H9 (cell line): Measurements from ENCODE around the gene SOX4. TPM values are rescaled to one million over a fixed set of nuclear protein-coding genes. Genes with fewer than 3 reads are reported as not detected.
A peak's percentile ranks its signal among the peaks of the same experiment; 100 is the strongest.

ENCODE experiments used
- DNase-seq: peaks from one replicate; pipeline ENCODE4 v3.0.0-alpha.2; 2017
- H2AFZ ChIP-seq: one replicate; pipeline ENCODE4 v1.6.1; 2013; ENCODE audit warnings: mild to moderate bottlenecking, low read length, control low read depth, moderate library complexity
- H2AK5ac ChIP-seq: 2 replicates; pipeline ENCODE4 v1.6.1; 2013; ENCODE audit warnings: low read length, control low read depth, mixed read lengths; ENCODE audit not compliant: insufficient read length
- H2BK120ac ChIP-seq: one replicate; pipeline ENCODE4 v1.6.1; 2013; ENCODE audit warnings: low read depth, mild to moderate bottlenecking, low read length, control low read depth, inconsistent platforms; ENCODE audit not compliant: poor library complexity, severe bottlenecking
- H2BK12ac ChIP-seq: 2 replicates; pipeline ENCODE4 v1.6.1; 2013; ENCODE audit warnings: low read length, control low read depth, mixed read lengths, low read depth; ENCODE audit not compliant: insufficient read length
- H2BK15ac ChIP-seq: 2 replicates; pipeline ENCODE4 v1.6.1; 2013; ENCODE audit warnings: low read depth, low read length, control low read depth
- H2BK20ac ChIP-seq: one replicate; pipeline ENCODE4 v1.6.1; 2013; ENCODE audit warnings: low read depth, mild to moderate bottlenecking, low read length, control low read depth, inconsistent platforms; ENCODE audit not compliant: poor library complexity, severe bottlenecking
- H2BK5ac ChIP-seq: 2 replicates; pipeline ENCODE4 v1.6.1; 2013; ENCODE audit warnings: low read length, control low read depth, mixed read lengths; ENCODE audit not compliant: insufficient read length
- H3K14ac ChIP-seq: 2 replicates; pipeline ENCODE4 v1.6.1; 2013; ENCODE audit warnings: low read length, control low read depth; ENCODE audit not compliant: insufficient read depth
- H3K18ac ChIP-seq: 2 replicates; pipeline ENCODE4 v1.6.1; 2013; ENCODE audit warnings: low read depth, mild to moderate bottlenecking, mixed read lengths, low read length, control low read depth; ENCODE audit not compliant: insufficient read length
- H3K23ac ChIP-seq: 2 replicates; pipeline ENCODE4 v1.6.1; 2013; ENCODE audit warnings: low read length, control low read depth, mixed read lengths, low read depth; ENCODE audit not compliant: insufficient read length
- H3K23me2 ChIP-seq: 2 replicates; pipeline ENCODE4 v1.6.1; 2013; ENCODE audit warnings: low read depth, mild to moderate bottlenecking, mixed read lengths, low read length, control low read depth; ENCODE audit not compliant: insufficient read length, poor library complexity, severe bottlenecking
- H3K27ac ChIP-seq: 2 replicates; pipeline ENCODE4 v1.5.1; 2013; ENCODE audit warnings: low read length, control low read depth, mixed read lengths, low read depth; ENCODE audit not compliant: insufficient read length
- H3K27me3 ChIP-seq: 2 replicates; pipeline ENCODE4 v1.6.1; 2013; ENCODE audit warnings: low read length, control low read depth, inconsistent platforms; ENCODE audit not compliant: insufficient read depth
- H3K4ac ChIP-seq: 2 replicates; pipeline ENCODE4 v1.6.1; 2013; ENCODE audit warnings: low read depth, mild to moderate bottlenecking, control low read depth, inconsistent platforms, low read length, moderate library complexity
- H3K4me1 ChIP-seq: 2 replicates; pipeline ENCODE4 v1.6.1; 2013; ENCODE audit warnings: low read length, control low read depth, inconsistent platforms; ENCODE audit not compliant: insufficient read depth
- H3K4me2 ChIP-seq: 2 replicates; pipeline ENCODE4 v1.6.1; 2013; ENCODE audit warnings: low read length, control low read depth, mixed read lengths; ENCODE audit not compliant: insufficient read length, insufficient read depth
- H3K56ac ChIP-seq: 2 replicates; pipeline ENCODE4 v1.6.1; 2013; ENCODE audit warnings: low read depth, mild to moderate bottlenecking, mixed read lengths, low read length, control low read depth; ENCODE audit not compliant: insufficient read length
- H3K79me1 ChIP-seq: 2 replicates; pipeline ENCODE4 v1.6.1; 2013; ENCODE audit warnings: low read depth, mild to moderate bottlenecking, moderate library complexity, low read length, control low read depth, inconsistent platforms; ENCODE audit not compliant: insufficient read depth, poor library complexity, severe bottlenecking
- H3K79me2 ChIP-seq: 2 replicates; pipeline ENCODE4 v1.6.1; 2013; ENCODE audit warnings: low read length, control low read depth, inconsistent platforms; ENCODE audit not compliant: insufficient read depth
- H3K9ac ChIP-seq: 2 replicates; pipeline ENCODE4 v1.6.1; 2013; ENCODE audit warnings: low read length, control low read depth, mixed read lengths; ENCODE audit not compliant: insufficient read length; ENCODE audit errors: extremely low read depth
- H3K9me3 ChIP-seq: one replicate; pipeline ENCODE4 v1.6.1; 2013; ENCODE audit warnings: low read depth, low read length, inconsistent platforms; ENCODE audit not compliant: control insufficient read depth
- H3T11ph ChIP-seq: one replicate; pipeline ENCODE4 v1.6.1; 2013; ENCODE audit warnings: mild to moderate bottlenecking, low read length, control low read depth, inconsistent platforms
- H4K20me1 ChIP-seq: one replicate; pipeline ENCODE4 v1.6.1; 2013; ENCODE audit not compliant: control insufficient read depth, insufficient read length, insufficient read depth
- H4K5ac ChIP-seq: 2 replicates; pipeline ENCODE4 v1.6.1; 2013; ENCODE audit warnings: low read depth, mild to moderate bottlenecking, mixed read lengths, low read length, control low read depth; ENCODE audit not compliant: insufficient read length
- H4K8ac ChIP-seq: replicated peaks from 2 replicates; pipeline ENCODE4 v1.6.1; 2013; ENCODE audit warnings: low read length, control low read depth, mixed read lengths, low read depth; ENCODE audit not compliant: insufficient read length
- H4K91ac ChIP-seq: 2 replicates; pipeline ENCODE4 v1.6.1; 2013; ENCODE audit warnings: low read depth, mild to moderate bottlenecking, moderate library complexity, mixed read lengths, low read length, control low read depth; ENCODE audit not compliant: insufficient read length
- H3K27ac Mint-ChIP-seq, 3 experiments: 2 replicates in 2 of 3; 3 replicates in 1 of 3; pipeline ENCODE4 v1.8.0; 2020 to 2021; ENCODE audit warnings: mixed read lengths in 3 of 3, mild to moderate bottlenecking in 1 of 3, moderate library complexity in 1 of 3
- H3K27me3 Mint-ChIP-seq: 2 replicates; pipeline ENCODE4 v1.8.0; 2021; ENCODE audit warnings: low read depth, mild to moderate bottlenecking, moderate library complexity, mixed read lengths
- H3K36me3 Mint-ChIP-seq, 3 experiments: 2 replicates in 2 of 3; 3 replicates in 1 of 3; pipeline ENCODE4 v1.8.0; 2020 to 2021; ENCODE audit warnings: low read depth in 3 of 3, mixed read lengths in 3 of 3; ENCODE audit not compliant: insufficient read depth in 1 of 3
- H3K4me1 Mint-ChIP-seq, 2 experiments: 2 replicates each; pipeline ENCODE4 v1.8.0; 2020; ENCODE audit warnings: mixed read lengths in 2 of 2
- H3K4me3 Mint-ChIP-seq, 2 experiments: 2 replicates in 1 of 2; 3 replicates in 1 of 2; pipeline ENCODE4 v1.8.0; 2020 to 2021; ENCODE audit warnings: mild to moderate bottlenecking in 2 of 2, mixed read lengths in 2 of 2, moderate library complexity in 1 of 2
- H3K9me3 Mint-ChIP-seq, 2 experiments: 2 replicates in 1 of 2; 3 replicates in 1 of 2; pipeline ENCODE4 v1.8.0; 2020; ENCODE audit warnings: mild to moderate bottlenecking in 2 of 2, mixed read lengths in 2 of 2, moderate library complexity in 1 of 2
- CTCF ChIP-seq: fragments of 200-600 bp; sonication (generic); conservative IDR thresholded peaks from 3 replicates; pipeline ENCODE4 v1.8.0; 2021; ENCODE audit warnings: antibody characterized with exemption, mild to moderate bottlenecking
- WGBS: extraction: QIAGEN DNeasy Blood & Tissue Kit; methylation state at CpG from one replicate; pipeline ENCODE4 v1.1.7; 2013; ENCODE audit warnings: missing lambda C conversion rate, low lambda C conversion rate, mixed read lengths; ENCODE audit not compliant: insufficient read length; ENCODE audit errors: extremely low coverage; 5-methylcytosine and 5-hydroxymethylcytosine counted together
- total RNA-seq: library from RNA; stranded (reverse); gene quantifications from 2 replicates; pipeline ENCODE4 v1.2.1, GENCODE V29; 2021

The SOX4 gene
- total RNA-seq, 1 experiment from 2014 or later: 108 TPM

GRCh38 chr6:21596145-21596948, 2.8 kb downstream of the SOX4 start:
- Histone ChIP-seq H3K56ac (no peak overlapping the region), H3K4me2 (peak overlapping the region; percentile 56), H3K27ac (no peak overlapping the region), H2BK15ac (no peak overlapping the region), H3K4me1 (peaks cover 7% of the 10 kb centered on the region; the same call in 1 of the 2 replicates), H4K8ac (no peak overlapping the region), H3K4ac (no peak overlapping the region), H4K20me1 (no peaks in the 10 kb centered on the region), H2BK12ac (no peak overlapping the region), H3T11ph (no peak overlapping the region), H3K18ac (peak overlapping the region; percentile 30), H4K91ac (no peak overlapping the region), H2BK5ac (no peak overlapping the region), H2AFZ (no peak overlapping the region), H3K79me1 (no peaks in the 10 kb centered on the region), H3K14ac (peak overlapping the region; percentile 70), H2BK20ac (no peak overlapping the region), H3K9me3 (no peaks in the 10 kb centered on the region), H2AK5ac (no peak overlapping the region), H3K27me3 (no peaks in the 10 kb centered on the region), H3K79me2 (peaks cover 37% of the 10 kb centered on the region; the same call in 1 of the 2 replicates), H4K5ac (no peak overlapping the region), H2BK120ac (no peak overlapping the region), H3K23ac (no peak overlapping the region), H3K9ac (peak overlapping the region; percentile 74), H3K23me2 (peaks cover 3% of the 10 kb centered on the region)
- no peak for TF ChIP-seq CTCF
- Mint-ChIP-seq H3K9me3 (peaks cover 10 to 18% of the 10 kb centered on the region in 2 experiments), H3K36me3 (peaks cover 41 to 47% (median 43%) of the 10 kb centered on the region in 3 experiments), H3K27me3 (peaks cover 4% of the 10 kb centered on the region; the same call in 1 of the 2 replicates), H3K4me3 (peak overlapping the region in 1 of 2 experiments; percentile 99; a peak in 4 of 5 replicates), H3K4me1 (peaks cover 30 to 37% of the 10 kb centered on the region in 2 experiments), H3K27ac (peak overlapping the region; percentile 97 to 99 (median 98); a peak in 6 of 7 replicates)
- no CpG with 5 or more reads among the region's 43 CpGs for WGBS
- peak; percentile 60 for DNase-seq
